MM.1S (cell line): ENCODE data around the gene LMBR1.

ENCODE experiments used
- EZH2 ChIP-seq: fragments of 300-600 bp; sonication (generic); optimal IDR thresholded peaks from 2 replicates; pipeline ENCODE3; 2017; ENCODE audit warnings: low read depth, mild to moderate bottlenecking, antibody characterized with exemption, low read length, mixed read lengths
- TF ChIP-seq, protein P1 (sequence below): fragments of 300-600 bp; sonication (generic); IDR thresholded peaks from 2 replicates; pipeline ENCODE4 v1.5.1; 2016; ENCODE audit warnings: antibody characterized with exemption, low read length, mixed read lengths

DNA sequence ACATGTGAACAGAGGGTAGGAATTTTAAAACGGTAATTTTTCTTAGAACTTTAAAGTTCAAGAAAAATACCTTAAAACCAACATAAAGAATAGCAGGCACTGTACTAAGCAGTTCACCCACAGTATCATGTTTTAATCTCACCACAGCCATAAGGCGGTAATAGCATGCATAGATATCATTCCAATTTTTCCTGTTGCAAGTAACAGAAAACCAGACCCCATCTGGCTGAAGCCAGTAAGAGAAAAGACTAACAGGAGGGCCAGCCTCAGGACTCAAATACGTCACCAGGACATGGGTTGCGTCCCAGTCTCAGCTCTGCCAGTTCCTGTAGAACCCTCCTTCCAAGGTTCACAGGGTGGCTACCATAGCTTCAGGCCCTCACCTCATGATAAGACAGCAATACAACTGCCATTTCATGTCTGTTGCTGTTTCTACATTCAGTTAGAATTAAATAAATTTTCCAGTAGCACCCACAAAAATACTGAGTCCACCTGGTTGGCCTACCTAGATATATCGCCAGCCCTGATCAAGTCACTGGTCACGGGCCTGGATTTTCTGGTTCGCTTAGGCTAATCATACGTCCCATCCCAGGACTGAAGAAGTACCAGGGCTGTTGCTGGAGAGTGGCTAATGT, 254.4 kb downstream of the LMBR1 start:
- TF ChIP-seq, protein P1, sequence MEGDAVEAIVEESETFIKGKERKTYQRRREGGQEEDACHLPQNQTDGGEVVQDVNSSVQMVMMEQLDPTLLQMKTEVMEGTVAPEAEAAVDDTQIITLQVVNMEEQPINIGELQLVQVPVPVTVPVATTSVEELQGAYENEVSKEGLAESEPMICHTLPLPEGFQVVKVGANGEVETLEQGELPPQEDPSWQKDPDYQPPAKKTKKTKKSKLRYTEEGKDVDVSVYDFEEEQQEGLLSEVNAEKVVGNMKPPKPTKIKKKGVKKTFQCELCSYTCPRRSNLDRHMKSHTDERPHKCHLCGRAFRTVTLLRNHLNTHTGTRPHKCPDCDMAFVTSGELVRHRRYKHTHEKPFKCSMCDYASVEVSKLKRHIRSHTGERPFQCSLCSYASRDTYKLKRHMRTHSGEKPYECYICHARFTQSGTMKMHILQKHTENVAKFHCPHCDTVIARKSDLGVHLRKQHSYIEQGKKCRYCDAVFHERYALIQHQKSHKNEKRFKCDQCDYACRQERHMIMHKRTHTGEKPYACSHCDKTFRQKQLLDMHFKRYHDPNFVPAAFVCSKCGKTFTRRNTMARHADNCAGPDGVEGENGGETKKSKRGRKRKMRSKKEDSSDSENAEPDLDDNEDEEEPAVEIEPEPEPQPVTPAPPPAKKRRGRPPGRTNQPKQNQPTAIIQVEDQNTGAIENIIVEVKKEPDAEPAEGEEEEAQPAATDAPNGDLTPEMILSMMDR, result no peak
- no peak for TF ChIP-seq EZH2
